GM18526 (cell line): ENCODE measurements around the gene KRTAP5-8.
"Not testable (repeated sequence)": the region's sequence is repeated elsewhere in the genome, so short reads cannot be mapped to it uniquely, and the experiment has no call there.

ENCODE experiments used
- POLR2A ChIP-seq: IDR thresholded peaks from 3 replicates; pipeline ENCODE4 v1.6.1; 2011; ENCODE audit not compliant: insufficient read length; ENCODE audit errors: extremely low read depth

The KRTAP5-8 gene

GRCh38 chr11:71537977-71538665 lies at the start of gene KRTAP5-8:
KRTAP5-8 (plus strand) TSS chr11:71538025; CDS start chr11:71538056, 31 bp downstream.
- TF ChIP-seq POLR2A: not testable (repeated sequence)

GRCh38 chr11:71488681-71489270 lies 49.0 kb upstream of the KRTAP5-8 start:
- no peak for TF ChIP-seq POLR2A

- no peak for TF ChIP-seq POLR2A
Measured at GRCh38 chr11:71489311-71490043, 48.3 kb upstream of the KRTAP5-8 start.

GRCh38 chr11:71490044-71490730 lies 47.6 kb upstream of the KRTAP5-8 start:
- TF ChIP-seq POLR2A: no peak

- no peak for TF ChIP-seq POLR2A
Measured at GRCh38 chr11:71490731-71491390, 47.0 kb upstream of the KRTAP5-8 start.

GRCh38 chr11:71491531-71491930 lies 46.3 kb upstream of the KRTAP5-8 start:
- TF ChIP-seq POLR2A: no peak

GRCh38 chr11:71491940-71492339 lies 45.9 kb upstream of the KRTAP5-8 start:
- TF ChIP-seq POLR2A: no peak

GRCh38 chr11:71495286-71496230 lies 42.3 kb upstream of the KRTAP5-8 start:
- no peak for TF ChIP-seq POLR2A

- no peak for TF ChIP-seq POLR2A
Measured at GRCh38 chr11:71496421-71496820, 41.4 kb upstream of the KRTAP5-8 start.

- no peak for TF ChIP-seq POLR2A
Measured at GRCh38 chr11:71498091-71498490, 39.7 kb upstream of the KRTAP5-8 start.

- TF ChIP-seq POLR2A: no peak
Measured at GRCh38 chr11:71499125-71499524, 38.7 kb upstream of the KRTAP5-8 start.

GRCh38 chr11:71499546-71499945 lies 38.3 kb upstream of the KRTAP5-8 start:
- no peak for TF ChIP-seq POLR2A

- TF ChIP-seq POLR2A: no peak
Measured at GRCh38 chr11:71500601-71501021, 37.2 kb upstream of the KRTAP5-8 start.

GRCh38 chr11:71501071-71501985 lies 36.5 kb upstream of the KRTAP5-8 start:
- no peak for TF ChIP-seq POLR2A
